Fibroblast of skin of right quadriceps (primary cell): Measurements from ENCODE around the gene MUC2.
"Not testable (repeated sequence)": the region's sequence is repeated elsewhere in the genome, so short reads cannot be mapped to it uniquely, and the experiment has no call there.

ENCODE experiments used
- DNase-seq: peaks from one replicate; pipeline ENCODE4 v3.0.0-alpha.2; 2013

The MUC2 gene

DNA sequence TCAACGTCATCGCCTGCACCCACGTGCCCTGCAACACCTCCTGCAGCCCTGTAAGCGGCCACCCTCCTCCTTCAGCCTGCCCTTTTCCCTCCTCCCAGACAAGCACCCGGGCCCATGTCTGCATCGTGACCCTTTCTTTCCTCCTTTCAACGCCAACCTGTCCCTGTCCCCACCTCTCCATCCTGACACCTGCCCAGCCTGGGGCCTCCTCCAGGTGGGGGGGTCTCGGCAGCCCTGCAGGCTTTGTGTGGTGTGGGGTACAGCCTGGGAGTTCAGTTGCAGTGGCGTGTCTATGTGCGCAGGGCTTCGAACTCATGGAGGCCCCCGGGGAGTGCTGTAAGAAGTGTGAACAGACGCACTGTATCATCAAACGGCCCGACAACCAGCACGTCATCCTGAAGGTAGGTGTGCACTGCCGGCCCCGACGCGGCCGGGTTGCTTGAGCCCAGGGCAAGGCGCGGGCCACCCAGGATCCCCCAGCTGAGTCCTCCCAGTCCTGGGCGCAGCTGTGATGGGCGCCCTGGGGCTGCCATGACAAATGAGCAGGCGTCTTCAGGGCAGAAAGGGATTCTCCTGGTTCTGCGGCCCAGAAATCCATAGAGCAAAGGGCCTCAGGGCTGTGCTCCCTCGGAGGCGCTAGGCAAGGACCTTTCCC lies 33.7 kb downstream of the MUC2 start:
- DNase-seq = no peak

DNA sequence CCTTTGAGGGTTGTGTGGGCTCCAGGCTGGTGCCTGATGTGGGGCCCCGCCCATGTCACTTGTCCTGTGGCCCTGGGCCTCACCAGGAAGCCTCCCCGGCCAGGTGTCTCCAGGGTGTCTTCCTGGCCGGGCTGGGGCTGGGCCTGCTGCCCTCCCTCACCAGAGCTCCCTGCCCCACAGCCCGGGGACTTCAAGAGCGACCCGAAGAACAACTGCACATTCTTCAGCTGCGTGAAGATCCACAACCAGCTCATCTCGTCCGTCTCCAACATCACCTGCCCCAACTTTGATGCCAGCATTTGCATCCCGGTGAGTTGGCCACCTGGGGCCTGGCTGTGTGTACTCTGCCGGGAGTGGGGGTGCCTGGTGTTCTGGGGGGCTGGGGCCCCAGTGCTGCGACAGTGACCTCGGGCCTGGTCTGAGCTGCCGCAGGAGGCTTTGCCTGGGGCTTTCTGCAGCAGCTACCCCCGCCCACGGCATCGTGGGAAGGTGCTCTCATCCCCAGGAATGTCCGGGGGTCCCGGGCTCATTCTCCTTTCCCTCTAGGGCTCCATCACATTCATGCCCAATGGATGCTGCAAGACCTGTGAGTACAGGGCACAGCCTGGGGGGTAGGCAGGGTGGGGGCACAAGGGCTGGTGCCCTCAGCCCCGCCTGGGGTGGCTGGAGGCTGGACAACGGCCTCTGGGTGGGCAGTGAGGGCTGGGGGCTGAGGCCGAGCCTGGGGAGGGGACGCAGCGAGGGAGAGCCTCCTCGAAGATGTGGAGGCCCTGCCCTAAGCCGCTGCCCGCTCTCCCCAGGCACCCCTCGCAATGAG lies 34.6 kb downstream of the MUC2 start:
- DNase-seq = no peak

DNA sequence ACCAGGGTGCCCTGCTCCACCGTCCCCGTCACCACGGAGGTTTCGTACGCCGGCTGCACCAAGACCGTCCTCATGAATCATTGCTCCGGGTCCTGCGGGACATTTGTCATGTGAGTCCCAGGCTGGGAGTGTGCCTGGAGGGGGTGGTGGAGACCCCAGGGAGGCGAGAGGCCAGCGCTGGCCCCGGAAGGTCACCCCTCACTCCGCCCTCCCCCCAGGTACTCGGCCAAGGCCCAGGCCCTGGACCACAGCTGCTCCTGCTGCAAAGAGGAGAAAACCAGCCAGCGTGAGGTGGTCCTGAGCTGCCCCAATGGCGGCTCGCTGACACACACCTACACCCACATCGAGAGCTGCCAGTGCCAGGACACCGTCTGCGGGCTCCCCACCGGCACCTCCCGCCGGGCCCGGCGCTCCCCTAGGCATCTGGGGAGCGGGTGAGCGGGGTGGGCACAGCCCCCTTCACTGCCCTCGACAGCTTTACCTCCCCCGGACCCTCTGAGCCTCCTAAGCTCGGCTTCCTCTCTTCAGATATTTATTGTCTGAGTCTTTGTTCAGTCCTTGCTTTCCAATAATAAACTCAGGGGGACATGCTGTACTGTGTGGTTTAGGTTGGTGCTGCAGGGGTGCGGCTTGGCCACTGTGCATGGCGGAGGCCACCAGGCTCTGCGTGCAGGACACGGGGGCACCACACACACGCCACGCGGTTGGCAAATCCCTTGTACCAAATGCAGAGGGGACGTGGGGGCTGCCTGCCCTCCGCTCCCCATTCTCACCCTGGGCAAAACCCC lies 35.4 kb downstream of the MUC2 start:
- DNase-seq = no peak

DNA sequence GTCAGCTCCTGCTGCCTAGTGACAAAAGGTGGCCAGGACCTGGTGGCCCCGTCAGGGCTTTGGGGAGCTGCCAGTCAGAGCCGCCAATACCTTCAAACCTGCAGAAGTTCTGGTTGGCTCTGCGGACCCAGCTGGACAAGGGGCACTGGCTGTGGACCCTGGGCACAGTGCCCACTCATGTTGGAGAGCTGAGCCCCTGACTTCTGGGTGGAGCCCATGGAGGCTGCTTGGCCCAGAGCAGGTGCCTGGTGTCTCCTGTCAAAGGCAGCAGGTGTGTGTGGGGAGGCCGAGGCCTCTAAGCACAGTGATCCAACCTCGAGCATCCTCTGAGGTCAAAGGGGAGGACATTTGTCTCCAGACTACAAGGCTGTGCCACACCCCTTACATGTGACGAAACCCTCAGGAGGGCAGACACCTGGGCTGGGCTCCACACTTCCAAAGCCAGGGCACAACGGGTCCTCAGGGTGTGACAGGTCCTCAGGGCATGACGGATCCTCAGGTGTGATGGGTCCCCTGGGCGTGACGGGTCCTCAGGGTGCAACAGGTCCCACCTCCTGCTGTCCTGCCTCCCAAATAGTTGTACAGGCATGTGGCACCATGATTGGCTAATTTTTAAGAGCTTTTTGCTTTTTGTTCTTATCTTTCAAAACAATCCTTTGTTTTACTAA lies 37.0 kb downstream of the MUC2 start:
- no peak for DNase-seq

DNA sequence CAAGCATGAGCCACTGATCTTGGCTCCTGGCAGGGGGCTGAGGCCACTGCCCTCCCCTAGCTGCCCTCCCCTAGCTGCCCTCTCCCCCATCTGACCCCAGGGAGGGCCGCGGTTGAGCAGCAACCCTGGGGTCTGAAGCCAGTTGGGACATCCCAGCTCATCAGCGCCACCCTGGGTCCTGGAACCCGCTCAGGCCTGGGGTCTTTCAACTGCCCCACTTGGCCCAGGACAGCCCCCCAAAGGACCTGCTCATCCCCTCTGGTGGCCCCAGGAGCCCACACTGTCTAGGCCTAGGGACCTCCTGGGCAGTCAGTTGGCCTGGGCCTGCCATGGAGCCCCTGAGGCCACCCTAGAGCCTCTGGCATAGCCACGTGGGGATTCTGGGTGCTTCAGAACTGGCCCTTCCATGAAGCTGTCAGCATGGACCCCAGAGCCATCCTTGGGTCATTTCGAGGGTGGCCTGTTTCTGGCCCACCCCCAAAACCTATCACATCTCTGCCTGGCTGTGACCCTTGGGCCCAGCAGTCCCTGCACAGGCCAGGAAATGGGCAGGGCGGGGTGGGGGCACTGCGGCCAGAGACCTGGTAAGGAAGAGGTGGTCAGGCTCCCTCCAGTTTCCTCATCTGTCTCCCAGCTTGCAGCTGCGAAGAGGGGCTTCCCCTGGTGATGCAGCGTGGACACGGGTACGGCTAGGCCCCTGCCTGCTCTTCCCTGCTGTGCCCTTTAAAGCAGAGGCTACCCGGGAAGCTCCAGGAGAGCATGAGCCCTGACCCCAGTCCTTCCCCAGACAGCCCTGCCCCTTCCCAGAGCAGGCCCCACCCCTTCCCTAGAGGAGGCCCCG lies 37.9 kb downstream of the MUC2 start:
- no peak for DNase-seq

DNA sequence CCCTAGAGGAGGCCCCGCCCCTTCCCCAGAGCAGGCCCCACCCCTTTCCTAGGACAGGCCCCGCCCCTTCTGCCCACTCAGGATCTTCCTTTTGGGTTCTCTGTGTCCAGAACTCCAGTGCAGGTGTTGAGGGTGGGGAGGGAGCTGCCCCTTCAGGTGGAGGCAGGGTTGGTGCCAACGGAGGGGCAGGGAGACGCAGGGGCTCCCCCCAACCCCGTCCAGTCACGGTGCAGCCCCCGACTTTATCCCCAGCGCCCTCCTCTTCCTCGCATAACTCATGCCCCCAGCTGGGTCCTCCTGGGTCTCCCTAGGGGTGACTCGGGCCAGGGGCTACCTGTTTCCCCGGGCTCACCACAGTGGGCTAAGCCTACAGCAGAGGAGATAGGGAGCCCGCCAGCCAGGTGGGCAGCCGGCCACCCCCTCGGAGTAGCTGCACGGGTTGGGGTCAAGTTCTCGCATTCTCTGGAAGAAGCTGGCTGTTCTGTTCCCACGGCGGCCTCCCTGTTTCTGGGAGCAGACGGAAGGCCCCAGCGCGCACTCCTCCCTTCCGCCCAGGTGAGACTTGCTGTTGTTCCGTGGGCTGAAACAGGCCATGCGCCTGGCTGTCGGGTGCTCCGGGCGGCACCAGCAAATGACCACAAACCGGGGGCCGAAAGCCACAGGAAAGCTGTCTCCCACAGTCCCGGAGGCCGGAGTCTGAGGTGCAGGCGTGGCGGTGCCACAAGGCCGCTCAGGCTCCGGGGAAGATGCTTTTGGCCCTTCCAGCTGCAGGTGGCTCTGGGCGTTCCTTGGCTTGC lies 38.9 kb downstream of the MUC2 start:
- no peak for DNase-seq

DNA sequence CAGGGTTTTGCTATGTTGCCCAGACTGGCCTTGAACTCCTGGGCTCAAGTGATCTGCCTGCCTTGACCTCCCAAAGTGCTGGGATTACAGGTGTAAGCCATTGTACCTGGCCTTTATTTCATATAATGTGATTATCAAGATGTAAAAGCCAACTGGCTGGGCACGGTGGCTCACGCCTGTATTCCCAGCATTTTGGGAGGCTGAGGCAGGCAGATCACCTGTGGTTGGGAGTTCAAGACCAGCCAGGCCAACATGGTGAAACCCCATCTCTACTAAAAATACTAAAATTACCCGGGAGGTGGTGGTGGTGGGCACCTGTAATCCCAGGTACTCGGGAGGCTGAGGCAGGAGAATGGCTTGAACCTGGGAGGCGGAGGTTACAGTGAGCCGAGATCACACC lies 40.6 kb downstream of the MUC2 start:
- not testable (repeated sequence) for DNase-seq

DNA sequence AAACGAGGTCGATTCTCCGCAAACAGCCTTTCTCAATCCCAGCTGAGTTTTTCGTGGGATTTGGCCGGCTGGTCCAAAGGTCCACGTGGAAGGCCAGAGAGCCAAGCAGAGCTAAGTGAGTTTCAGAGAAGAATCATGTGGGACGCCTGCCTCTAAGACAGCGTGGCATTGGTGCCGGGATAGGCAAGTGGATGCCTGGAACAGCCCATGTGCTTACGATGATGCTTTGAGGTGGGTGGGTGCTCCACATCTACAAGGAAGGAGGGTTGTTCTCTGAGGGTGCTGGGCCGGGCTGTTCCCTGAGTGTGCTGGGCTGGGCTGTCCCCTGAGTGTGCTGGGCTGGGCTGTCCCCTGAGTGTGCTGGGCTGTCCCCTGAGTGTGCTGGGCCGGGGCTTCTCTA lies 41.4 kb downstream of the MUC2 start:
- DNase-seq = no peak

DNA sequence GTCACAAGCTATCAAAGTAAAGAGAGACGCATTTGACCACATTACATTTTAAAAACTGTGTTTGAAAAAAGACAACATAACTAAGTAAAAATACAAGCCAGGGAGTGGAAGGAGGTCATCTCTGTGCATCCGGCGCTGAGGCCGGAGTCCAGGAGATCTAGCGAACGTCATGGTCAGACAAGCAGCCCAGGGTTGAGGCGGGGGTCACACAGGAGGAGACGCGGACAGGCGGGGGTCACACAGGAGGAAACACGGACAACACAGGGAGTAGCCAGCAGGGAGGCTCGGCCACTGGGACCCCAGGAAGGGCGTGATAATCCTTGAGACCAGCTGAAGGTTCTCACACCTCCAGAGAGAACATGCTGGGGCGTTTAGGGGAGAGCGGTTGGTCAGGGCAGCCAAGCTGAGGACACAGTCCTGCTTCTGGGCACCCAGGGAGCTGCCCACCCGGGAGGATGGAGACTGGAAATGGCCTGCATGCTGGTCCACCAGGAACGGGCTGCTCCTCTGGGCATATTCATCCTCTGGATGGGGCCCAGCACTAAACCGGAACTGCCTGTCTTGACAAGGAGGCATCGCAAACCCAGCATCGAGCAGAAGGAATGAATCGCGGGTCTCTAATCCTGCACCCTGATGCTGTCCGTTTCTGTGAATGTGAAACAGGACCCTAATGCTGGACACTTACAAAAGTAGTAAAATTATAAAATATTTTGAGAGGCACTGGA lies 42.2 kb downstream of the MUC2 start:
- DNase-seq = no peak

DNA sequence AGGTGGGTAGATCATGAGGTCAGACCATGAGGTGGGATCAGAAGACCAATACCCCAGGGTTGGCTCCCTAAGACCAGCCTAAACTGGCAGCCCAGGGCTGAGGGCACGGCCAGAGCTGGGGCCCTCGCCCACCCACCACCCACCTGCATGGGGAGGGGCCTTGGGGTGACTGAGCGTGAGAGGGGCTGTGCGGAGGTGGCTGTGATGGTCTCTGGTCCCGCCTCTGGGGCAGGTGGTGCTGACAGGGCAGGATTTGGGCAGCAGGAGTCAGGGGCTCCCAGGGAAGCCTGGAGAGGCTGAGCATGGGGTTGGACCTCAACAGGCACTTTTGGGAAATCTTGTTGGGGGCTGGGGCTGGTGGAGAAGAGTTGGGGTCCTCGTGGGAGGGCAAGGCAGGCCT lies 43.3 kb downstream of the MUC2 start:
- DNase-seq = no peak

DNA sequence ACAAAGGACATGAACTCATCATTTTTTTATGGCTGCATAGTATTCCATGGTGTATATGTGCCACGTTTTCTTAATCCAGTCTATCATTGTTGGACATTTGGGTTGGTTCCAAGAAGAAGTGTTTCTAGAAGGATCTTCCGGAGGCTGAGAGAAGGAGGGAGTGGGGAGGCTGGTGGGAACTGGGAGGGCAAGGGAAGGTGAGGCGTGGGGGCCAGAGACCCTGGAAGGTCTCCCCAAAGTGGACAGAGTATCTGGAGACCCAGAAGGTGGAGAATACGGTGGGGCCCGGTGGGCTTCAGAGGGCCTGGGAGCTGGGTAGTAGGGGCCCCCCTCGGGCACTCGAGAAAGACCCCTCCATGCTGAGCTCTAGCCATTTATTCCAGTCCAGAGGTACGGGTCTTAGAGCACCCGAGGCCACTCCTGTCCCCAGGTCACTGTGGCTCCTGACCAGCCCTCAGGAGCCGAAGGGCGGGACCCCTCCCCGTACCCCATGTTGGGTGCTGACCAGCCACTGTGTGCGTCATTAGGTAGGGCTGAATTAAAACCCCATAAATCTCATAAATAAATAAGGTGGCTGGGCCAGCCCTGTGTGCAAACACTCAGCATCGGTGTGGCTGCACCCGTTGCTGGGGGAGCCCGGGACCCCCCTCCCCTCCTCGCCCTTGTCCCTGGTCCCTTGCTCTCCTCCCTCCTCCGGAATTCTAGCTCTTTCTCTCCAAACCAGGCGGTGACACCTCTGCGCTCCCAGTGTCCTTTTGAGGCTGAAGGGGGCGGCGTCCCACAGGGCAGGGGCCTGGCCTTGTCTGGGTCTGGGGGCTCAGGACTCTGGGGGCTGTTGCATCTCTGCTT lies 44.3 kb downstream of the MUC2 start:
- DNase-seq = no peak

DNA sequence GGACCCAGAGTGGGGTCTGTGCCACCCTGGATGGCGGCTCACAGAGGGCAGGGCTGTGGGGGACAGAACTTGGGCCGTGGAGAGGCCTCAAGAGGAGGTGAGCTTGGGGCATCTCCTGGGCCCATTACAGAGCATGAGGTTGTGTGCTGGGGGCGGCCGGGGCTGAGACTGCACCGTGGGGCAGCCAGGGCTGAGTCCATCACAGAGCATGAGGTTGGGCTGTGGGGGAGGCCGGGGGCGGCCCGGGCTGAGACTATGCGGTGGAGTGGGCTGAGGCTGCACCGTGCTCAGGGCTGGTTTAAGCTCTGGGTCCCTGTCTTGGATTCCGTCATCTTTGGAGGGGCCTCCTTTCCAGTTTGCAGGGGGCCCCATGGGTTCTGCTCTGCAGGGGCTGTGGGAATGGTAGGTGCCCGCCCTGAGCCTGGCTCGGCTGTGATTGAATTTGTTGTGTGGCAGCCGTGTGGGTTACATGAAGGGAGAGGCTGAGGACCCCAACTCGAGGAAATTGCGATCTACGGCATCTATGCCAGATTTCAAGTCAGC lies 45.0 kb downstream of the MUC2 start:
- no peak for DNase-seq

DNA sequence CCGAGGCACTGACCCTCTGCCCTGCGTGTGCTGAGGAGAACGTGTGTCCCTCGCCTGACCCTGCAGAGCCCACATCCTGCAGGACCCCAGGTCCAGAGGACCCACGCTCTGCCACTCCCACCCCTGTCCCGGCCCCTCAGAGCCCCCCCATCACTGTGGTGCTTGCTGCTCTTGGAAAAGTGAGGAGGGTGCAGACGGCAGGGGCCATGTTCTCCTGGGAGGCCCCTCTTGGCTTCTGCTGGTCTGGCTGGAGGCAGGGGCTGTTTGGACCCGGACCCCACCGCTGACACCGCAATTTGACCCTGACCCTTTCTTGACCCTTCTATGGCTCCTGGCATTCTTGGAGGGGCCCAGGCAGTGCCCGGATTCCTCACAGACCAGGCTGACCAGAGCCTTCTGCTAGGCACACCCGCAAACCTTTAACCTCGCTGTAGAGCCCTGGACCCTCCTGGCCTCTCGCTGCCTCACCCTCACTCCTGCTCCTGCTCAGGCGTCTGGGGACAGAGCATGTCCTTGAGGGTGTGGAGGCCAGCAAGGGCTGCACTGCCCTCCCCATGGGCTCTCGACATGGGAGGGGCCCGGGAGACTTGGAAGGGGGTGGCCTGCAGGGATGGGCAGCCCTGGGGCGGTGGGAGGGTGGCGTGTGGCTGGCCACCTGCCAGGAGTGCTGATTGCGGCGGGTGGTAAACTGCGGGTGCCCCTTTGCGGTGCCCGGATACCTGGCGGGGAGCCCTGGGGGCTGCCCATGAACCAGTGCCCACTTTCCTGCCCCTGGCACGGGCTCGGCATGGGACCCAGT lies 46.1 kb downstream of the MUC2 start:
- DNase-seq = no peak

DNA sequence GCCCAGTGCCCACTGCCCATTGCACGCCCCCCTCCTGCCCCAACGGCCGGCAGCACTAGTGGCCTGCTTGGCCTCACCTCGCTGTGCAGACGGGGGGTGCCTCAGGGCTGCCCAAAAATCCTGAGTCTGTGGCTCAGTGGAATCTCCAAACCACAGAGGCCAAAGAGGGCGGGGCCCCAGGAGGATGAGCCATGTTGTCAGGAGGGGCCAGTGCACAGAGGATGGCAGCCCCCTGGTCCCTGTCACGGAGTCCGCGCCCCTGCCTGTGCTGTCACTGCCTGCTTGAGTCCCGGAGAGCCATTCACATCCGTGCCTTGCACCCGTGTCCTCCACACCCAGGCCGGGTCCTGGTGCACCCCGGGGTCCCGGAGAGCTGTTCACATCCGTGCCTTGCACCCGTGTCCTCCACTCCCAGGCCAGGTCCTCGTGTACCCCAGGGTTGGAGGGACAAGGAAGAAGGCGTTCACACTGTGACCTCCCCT lies 46.7 kb downstream of the MUC2 start:
- DNase-seq = no peak

DNA sequence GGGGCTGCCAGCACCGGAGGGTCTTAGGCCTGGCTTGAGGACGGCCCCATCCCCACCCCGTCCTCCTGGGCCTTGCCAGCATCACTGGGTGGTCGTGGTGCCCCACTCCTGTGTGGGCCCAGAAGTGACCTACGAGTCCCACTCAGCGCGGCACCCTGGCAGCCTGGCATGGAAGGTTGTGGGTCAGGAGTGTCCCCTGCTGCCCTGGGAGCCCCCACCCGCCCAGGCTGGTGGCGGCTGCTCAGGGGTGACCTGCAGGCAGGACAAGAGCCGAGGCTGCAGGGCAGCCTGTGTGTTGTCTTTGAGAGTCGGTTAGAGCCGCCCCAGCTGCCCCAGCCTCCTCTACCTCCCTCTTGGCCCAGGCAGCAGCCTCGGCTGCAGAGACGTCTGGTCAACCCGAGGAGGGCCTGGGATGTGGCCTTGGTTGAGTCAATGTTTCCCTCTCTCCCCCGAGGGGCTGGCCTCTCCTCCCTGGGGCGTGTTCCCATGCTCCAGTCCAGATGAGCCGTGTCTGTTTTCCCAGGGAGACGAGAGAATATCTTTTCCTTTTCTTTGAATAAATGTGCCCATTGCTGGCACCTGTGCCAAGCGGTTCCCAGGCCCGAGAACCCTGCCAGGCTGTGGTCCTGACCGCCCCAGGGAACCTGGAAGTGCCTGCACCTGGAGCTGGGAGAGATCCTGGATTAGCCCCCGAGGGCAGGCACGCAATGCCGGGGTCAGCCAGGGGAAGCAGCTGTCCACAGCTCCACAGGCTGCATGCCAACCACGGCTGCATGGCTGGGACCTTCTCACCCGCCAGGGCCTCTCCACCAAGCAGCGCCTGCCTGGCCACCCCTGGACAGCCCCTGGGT lies 47.4 kb downstream of the MUC2 start:
- no peak for DNase-seq

DNA sequence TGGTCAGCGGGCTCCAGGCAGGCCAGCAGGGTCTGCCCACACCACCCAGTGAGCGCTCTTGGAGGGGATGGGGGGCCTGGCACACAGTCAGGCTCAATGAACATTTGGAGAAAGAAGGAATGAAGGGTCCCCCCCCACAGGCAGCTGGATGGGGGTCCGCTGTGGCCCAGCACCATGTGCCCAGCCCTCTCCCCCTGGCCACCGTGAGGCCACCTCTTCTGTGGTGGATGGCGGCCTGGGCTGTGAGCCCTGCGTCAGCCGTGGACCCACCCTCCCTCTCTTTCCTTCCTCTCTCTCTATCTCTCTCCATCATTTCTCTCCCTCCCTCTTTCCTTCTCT lies 48.0 kb downstream of the MUC2 start:
- DNase-seq = no peak

DNA sequence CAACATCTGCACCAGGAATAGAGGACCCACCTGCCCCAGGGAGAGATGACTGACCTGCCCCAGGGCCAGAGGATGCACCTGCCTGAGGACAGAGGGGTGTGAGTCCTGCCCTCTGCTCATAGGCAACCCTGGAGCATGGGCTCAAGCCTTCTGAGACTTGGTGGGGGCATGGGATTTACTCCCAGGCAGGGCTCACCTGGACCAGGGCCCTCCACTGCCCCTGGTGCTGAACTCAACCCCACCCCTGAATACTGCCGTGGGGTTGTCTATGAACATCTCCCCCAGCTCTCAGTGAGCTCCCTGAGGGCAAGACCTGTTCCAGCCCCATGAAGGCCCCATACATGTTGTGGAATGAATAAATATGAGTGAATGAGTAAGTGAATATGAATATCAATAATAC lies 49.3 kb downstream of the MUC2 start:
- DNase-seq = no peak
